Retinal pigment epithelial cell (primary cell): ENCODE measurements around the gene NTSR2.
"Not testable (repeated sequence)": the region's sequence is repeated elsewhere in the genome, so short reads cannot be mapped to it uniquely, and the experiment has no call there.

Experiments used
- DNase-seq: peaks from one replicate; pipeline ENCODE4 v3.0.0-alpha.2; 2010; ENCODE audit warnings: low read depth
- H3K4me3 ChIP-seq: 2 replicates; pipeline ENCODE4 v1.5.1; 2011; ENCODE audit warnings: mild to moderate bottlenecking, low read length, control low read depth, moderate library complexity
- CTCF ChIP-seq: conservative IDR thresholded peaks from 2 replicates; pipeline ENCODE4 v1.5.1; 2011; ENCODE audit warnings: low read depth, low read length, control low read depth, inconsistent platforms

Gene NTSR2

GRCh38 chr2:11662882-11663281, 7.1 kb downstream of the NTSR2 start:
- TF ChIP-seq CTCF = no peak
- no peak for DNase-seq

DNA sequence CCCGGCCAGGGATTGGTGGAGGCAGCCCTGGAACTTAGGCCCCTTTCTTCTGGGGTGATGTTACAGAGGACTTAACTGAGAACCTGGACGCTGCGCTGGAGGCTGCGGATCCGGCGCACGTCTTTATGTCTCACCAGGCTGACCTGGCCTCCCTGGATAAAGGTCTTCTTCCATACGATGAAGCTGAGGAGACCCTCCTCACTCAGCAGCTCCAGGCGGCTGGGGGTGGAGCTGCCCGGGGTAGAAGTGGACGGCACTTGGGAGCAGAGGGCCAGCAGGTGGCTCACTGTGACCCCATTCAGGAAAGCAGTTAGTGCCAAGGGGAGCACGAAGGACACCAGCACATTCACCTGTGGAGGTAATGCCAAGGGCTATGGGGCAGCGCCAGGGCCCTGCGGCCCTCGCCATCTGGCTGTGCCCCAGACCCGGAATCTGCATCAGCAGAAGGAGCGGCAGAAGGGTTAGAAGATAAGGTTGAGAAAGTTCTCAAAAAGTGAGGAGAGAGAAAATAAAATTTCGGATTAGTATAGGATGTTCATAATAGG, 8.0 kb downstream of the NTSR2 start:
- no peak overlapping the region for H3K4me3 ChIP-seq
- no peak for TF ChIP-seq CTCF
- DNase-seq = no peak

More at GRCh38 chr2:11662882-11663281, 7.1 kb downstream of the NTSR2 start:
- no peak overlapping the region for H3K4me3 ChIP-seq

DNA sequence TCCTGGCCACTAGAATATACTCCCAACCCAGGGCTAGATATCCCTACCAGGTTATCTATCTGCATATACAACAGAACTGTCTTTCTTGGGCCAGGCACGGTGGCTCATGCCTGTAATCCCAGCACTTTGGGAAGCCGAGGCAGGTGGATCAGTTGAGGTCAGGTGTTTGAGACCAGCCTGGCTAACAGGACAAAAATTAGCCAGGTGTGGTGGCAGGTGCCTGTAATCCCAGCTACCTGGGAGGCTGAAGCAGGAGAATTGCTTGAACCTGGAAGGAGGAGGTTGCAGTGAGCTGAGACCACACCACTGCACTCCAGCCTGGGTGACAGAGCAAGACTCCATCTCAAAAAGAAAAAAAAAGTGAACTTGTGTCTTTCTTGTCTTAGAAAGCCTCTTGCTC, 9.6 kb downstream of the NTSR2 start:
- not testable (repeated sequence) for DNase-seq

GRCh38 chr2:11659851-11660250, 10.1 kb downstream of the NTSR2 start:
- no peak for TF ChIP-seq CTCF
- H3K4me3 ChIP-seq = no peak overlapping the region
- DNase-seq = no peak

More for the DNA sequence above, 9.6 kb downstream of the NTSR2 start:
- not testable (repeated sequence) for H3K4me3 ChIP-seq

DNA sequence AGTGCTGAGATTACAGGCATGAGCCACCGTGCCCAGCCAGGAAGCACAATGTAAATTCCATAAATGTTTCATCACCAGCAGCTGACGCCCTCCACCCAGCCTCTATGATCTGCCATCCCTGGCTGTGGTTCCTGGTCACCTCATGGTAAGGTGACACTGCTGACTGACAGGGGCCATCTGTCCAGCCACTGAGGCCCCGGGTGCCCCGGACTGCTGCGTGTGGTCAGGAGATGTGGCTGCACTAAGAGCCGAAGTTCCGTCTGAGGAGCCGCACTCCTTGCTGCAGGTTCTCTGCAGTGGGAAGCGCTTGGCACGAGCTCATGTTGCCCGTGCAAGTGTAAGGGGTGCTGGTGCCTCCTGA, 10.9 kb downstream of the NTSR2 start:
- TF ChIP-seq CTCF = no peak
- no peak for DNase-seq
- no peak overlapping the region for H3K4me3 ChIP-seq

DNA sequence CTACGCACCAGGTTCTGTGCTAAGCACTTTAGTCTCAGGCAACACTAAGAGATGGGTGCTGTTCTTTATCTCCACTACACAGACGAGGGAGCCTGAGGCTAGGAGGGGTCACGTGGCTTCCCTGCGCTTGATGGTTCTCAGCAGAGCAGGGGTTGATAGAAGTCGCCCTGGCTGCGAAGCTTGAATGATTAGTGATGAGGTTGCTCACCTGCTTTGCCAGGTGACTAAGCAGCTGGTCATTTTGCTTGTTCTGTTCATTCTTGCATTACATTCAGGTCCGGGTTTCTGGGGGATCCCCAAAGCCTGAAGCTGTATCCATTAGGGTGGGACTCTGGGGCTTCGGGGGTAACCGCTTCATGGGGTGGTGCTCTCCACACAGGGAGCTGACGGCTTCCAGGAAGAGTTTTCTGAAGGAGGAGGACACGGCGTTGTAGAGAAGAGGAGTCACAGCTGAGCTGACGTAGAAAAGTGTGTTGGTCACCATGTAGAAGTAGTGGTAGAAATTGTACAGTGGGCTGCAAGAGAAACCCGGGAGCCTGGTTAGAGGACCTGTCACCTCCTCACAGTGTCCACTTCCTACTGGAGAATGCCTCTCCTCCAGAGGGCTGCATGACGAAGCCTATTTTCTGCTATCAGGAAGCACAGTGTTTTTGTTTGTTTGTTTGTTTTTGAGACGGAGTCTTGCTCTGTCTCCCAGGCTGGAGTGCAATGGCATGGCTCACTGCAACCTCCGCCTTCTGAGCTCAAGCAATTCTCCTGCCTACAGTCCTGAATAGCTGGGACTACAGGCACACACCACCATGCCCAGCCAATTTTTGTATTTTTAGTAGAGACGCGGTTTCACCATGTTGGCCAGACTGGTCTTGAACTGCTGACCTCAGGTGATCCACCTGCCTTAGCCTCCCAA, 11.5 kb downstream of the NTSR2 start:
- TF ChIP-seq CTCF = no peak
- H3K4me3 ChIP-seq = no peak overlapping the region

DNA sequence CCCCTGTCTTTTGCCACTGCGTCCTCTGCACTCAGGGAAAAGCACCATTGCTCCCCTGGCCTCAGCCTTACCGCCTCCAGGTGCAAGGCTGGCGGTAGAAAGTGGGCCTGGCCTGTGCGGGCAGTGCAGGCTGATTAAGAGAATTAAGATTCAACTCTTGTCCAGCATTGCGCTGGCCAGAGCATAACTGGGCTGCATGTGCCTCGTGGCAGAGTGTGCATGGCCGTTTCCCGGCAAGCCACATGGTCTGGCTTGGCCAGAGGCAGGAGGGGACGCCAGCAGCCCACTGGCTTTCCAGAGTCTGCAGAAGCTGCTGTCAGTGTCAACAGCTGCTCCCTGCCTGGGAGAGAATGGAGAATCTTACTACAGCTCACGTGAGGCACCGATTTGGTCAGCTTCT, 12.3 kb downstream of the NTSR2 start:
- H3K4me3 ChIP-seq = no peak overlapping the region
- no peak for DNase-seq
- TF ChIP-seq CTCF = no peak

More for the DNA sequence above, 11.5 kb downstream of the NTSR2 start:
- DNase-seq = no peak
